Loucy (cell line): ENCODE results near the gene STRAP.

Experiments used
- EZH2phosphoT487 ChIP-seq: fragments of 200-600 bp; IDR thresholded peaks from 2 replicates; pipeline ENCODE4 v1.6.1; 2018; ENCODE audit warnings: antibody characterized with exemption, mild to moderate bottlenecking, moderate library complexity, borderline replicate concordance
- TF ChIP-seq, protein P1 (sequence below): fragments of 200-600 bp; sonication (generic); conservative IDR thresholded peaks from 2 replicates; pipeline ENCODE4 v1.5.1; 2014; ENCODE audit warnings: mild to moderate bottlenecking, antibody characterized with exemption, low read length

DNA sequence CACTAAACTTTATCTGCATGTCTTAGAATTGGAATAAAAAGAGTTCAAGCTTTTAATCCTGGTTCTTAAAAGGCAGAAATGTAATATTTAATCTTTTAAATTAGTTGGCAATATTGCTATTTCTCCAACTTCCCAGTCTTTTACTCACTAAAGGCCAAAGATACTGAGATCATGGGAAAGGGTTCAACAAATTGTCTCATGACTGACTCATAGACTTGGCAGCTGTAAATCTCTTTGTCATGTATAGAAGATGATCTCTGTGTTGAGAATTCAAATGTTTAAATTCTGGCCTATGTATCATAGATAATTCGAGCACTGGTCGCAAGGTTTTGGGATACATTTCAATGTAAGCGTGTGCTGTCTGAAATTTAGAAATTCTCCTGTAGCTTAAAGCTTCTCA is 40.1 kb upstream of the STRAP start:
- TF ChIP-seq, protein P1, sequence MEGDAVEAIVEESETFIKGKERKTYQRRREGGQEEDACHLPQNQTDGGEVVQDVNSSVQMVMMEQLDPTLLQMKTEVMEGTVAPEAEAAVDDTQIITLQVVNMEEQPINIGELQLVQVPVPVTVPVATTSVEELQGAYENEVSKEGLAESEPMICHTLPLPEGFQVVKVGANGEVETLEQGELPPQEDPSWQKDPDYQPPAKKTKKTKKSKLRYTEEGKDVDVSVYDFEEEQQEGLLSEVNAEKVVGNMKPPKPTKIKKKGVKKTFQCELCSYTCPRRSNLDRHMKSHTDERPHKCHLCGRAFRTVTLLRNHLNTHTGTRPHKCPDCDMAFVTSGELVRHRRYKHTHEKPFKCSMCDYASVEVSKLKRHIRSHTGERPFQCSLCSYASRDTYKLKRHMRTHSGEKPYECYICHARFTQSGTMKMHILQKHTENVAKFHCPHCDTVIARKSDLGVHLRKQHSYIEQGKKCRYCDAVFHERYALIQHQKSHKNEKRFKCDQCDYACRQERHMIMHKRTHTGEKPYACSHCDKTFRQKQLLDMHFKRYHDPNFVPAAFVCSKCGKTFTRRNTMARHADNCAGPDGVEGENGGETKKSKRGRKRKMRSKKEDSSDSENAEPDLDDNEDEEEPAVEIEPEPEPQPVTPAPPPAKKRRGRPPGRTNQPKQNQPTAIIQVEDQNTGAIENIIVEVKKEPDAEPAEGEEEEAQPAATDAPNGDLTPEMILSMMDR: no peak
- no peak for TF ChIP-seq EZH2phosphoT487
